GM12872 (cell line): ENCODE results near the gene NCDN.

Source experiments
- CTCF ChIP-seq: IDR thresholded peaks from 3 replicates; pipeline ENCODE4 v1.5.1; 2011; ENCODE audit warnings: low read depth, mild to moderate bottlenecking, low read length, moderate library complexity; ENCODE audit not compliant: insufficient read depth

NCDN gene

GRCh38 chr1:35592991-35593769 is 35.6 kb downstream of the NCDN start:
- TF ChIP-seq CTCF = no peak

- no peak for TF ChIP-seq CTCF
These were observed 36.6 kb downstream of the NCDN start for GRCh38 chr1:35594005-35594760.

- TF ChIP-seq CTCF = no peak
These were observed 38.1 kb downstream of the NCDN start for GRCh38 chr1:35595684-35596083.

- no peak for TF ChIP-seq CTCF
These were observed 40.3 kb downstream of the NCDN start for GRCh38 chr1:35597870-35598269.

- no peak for TF ChIP-seq CTCF
These were observed 41.3 kb downstream of the NCDN start for GRCh38 chr1:35598895-35599294.

GRCh38 chr1:35599411-35599810 is 41.8 kb downstream of the NCDN start:
- no peak for TF ChIP-seq CTCF

GRCh38 chr1:35600593-35600992 is 43.0 kb downstream of the NCDN start:
- no peak for TF ChIP-seq CTCF
